ENCODE data around the gene RNF6.

- TF ChIP-seq POLR2A (IDR thresholded peaks at IDR 0.05; ENCODE audit: low read depth) (no peak), EP300 (IDR thresholded peaks at IDR 0.05) (no peak), POLR2AphosphoS5 (IDR thresholded peaks at IDR 0.05) (no peak)
- TF ChIP-seq, protein P1, sequence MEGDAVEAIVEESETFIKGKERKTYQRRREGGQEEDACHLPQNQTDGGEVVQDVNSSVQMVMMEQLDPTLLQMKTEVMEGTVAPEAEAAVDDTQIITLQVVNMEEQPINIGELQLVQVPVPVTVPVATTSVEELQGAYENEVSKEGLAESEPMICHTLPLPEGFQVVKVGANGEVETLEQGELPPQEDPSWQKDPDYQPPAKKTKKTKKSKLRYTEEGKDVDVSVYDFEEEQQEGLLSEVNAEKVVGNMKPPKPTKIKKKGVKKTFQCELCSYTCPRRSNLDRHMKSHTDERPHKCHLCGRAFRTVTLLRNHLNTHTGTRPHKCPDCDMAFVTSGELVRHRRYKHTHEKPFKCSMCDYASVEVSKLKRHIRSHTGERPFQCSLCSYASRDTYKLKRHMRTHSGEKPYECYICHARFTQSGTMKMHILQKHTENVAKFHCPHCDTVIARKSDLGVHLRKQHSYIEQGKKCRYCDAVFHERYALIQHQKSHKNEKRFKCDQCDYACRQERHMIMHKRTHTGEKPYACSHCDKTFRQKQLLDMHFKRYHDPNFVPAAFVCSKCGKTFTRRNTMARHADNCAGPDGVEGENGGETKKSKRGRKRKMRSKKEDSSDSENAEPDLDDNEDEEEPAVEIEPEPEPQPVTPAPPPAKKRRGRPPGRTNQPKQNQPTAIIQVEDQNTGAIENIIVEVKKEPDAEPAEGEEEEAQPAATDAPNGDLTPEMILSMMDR (IDR thresholded peaks at IDR 0.05) = no peak
Observed at GRCh38 chr13:26168835-26169234, 53.3 kb downstream of the RNF6 start.

Measured in esophagus muscularis mucosa (tissue), 4 donors.